HS-5 (cell line): Measurements from ENCODE around the gene ICAM2.
"Not testable (repeated sequence)": the region's sequence is repeated elsewhere in the genome, so short reads cannot be mapped to it uniquely, and the experiment has no call there.

Source experiments
- DNase-seq: peaks from one replicate; pipeline ENCODE4 v3.0.0-alpha.2; 2012; ENCODE audit warnings: low read depth

ICAM2 gene

GRCh38 chr17:64009571-64010402, 10.6 kb downstream of the ICAM2 start:
- no peak for DNase-seq

- no peak for DNase-seq
These were observed 11.6 kb downstream of the ICAM2 start for GRCh38 chr17:64008830-64009229.

DNA sequence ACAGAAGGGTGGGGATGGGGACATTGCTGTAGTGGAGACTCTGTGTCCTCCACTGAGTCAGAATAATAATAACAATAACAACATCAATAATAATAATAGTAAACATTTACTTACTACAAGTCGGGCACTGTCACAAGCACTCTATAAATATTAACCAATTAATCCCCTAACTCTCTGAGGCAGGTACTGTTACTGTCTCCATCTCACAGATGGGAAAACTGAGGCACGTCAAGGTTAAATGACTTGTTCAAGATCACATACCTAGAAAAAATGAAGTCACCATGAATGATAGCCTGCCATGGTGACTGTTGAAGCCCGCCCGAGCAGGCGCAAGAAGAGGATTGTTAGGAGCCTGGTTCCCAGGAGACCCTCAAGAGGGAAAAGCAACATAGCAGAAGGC, 12.1 kb downstream of the ICAM2 start:
- DNase-seq, result no peak

- DNase-seq, result no peak
These were observed 12.6 kb downstream of the ICAM2 start for GRCh38 chr17:64007838-64008282.

DNA sequence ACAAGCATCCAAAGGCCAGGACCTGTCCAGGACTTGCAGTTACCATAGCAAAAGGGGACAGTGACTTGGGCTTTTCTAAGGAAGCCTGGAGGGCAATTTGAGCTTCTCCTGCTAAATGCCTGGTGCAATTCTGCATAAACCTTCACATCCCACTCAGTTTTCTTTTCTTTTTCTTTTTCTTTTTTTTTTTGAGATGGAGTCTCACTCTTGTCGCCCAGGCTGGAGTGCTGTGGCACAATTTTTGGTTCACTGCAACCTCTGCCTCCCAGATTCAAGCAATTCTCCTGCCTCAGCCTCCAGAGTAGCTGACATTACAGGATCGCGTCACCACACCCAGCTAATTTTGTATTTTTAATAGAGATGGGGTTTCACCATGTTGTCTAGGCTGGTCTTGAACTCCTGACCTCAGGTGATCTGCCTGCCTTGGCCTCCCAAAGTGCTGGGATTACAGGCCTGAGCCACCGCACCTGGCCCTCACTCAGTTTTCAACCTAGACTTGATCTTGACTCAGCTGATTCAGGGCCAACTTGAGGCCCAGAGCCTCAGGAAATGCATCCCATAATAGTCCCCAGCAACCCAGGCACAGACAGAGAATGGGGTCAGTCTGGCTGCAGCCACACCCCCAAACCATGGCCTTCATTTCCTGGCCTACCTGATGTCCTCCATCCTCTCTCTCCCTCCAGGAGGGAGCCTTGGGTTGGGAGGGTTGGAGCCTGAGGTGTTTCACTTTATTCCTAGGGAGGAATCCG, 13.2 kb downstream of the ICAM2 start:
- DNase-seq, result not testable (repeated sequence)

DNA sequence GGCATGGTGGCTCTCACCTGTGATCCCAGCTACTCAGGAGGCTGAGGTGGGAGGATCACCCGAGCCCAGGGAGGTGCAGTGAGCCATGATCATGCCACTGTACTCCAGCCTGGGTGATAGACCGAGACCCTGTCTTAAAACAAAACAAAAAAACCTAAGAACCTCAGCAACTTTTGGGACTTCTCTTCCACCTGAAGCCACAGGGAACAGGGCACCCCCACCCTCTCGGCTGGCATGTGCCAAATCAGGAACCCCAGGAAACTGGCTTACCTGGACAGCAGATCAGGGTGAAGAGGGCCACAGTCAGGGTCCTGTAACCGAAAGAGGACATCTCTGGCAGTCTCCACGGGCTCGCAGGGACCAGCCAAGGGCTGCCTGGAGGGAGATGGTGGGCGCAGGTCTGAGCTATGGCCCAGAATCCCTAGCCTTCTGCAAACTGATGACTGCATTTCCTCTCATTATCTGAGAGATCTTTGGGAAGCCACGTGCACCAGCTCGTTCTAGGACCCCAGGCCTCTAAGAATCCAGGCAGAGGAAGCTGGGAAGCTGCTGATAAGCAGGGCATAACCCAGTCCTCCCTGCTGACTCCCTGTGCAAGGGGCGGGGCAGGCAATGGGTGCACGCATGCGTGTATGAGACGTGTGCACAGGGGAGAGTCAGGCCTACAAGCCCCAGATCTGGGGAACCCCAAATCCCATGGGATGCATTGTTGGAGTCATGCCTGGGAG, 13.9 kb downstream of the ICAM2 start:
- no peak for DNase-seq

GRCh38 chr17:64005734-64006167, 14.7 kb downstream of the ICAM2 start:
- no peak for DNase-seq

DNA sequence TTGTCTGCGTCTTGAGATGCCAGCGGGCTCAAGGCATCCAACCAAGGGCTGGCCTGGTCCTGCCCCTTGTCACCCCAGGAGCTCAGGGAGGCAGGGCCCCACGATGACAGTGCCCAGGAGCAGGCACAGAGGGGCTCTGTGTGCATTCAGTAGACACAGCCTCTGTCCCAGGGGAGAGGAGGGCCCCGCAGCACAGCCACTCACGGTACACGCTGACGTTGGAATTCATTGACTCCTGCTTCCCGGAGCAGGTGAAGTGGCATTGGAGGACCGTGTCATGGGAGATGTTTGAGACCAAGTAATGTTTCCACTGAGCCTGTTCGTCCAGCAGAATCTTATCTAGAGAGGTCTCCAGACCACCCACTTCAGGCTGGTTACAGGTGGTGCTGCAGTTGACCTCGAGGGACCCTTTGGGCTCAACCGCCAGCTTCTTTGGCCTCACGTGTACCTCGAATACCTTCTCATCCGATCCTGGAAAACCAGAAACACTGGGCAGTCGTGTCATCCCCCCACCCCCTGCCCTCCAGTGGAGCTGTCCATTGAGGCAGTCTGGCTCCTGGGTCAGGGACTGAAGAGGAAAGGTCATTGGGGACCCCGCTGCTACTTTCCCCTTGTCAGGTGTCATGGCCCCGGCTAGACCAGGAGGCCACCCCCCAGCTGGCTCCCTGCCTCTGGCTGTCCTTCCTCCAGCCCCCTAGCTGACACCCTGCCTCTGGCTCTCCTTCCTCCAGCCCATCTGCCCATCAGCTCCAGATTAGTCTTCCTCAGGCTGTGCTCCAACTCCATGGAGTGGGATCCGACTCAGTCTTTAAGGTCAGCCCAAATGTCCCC, 15.3 kb downstream of the ICAM2 start:
- no peak for DNase-seq

GRCh38 chr17:64004218-64004770, 16.1 kb downstream of the ICAM2 start:
- DNase-seq, result no peak

- DNase-seq, result no peak
These were observed 16.8 kb downstream of the ICAM2 start for GRCh38 chr17:64003526-64004121.

DNA sequence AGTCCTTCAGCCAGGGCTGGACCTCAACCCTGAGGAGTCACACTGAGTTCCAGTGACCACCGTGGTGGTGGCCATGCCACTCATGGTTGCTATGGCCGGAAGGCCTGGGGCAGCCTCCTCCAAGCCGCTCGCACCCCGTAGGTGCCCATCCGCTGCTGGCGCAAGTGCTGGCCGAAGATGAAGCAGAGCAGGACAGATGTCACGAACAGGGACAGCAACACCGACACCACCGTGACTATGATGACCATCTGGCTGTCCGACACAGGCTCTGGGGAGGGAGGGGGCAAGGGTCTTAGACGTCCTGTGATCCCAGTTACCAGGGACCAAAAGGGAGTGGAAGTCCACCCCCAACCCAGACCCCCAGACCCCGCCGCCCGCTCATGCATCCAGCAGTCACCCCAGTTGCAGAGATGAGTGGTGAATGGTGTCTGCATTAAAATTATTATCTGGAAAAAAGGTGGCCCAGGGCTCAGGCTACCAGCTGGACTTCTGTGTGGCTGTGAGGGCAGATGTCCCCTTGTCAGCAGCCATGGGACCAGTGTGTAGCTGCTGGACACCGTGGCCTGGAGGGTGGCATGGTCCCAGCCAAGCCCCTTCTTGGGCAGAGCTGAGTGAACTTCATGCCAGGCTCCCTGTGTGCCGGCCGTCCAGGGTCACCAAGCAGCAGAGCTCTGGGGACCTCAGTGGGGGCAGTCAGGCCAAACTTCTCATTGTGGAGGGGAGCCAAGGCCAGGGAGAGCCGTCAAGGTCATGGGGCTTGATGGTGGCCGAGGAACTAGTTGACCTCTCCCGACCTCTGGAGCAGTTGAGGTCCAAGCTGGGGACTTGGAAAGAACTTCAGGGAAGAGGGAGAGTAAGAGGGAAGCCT, 17.5 kb downstream of the ICAM2 start:
- DNase-seq, result no peak

DNA sequence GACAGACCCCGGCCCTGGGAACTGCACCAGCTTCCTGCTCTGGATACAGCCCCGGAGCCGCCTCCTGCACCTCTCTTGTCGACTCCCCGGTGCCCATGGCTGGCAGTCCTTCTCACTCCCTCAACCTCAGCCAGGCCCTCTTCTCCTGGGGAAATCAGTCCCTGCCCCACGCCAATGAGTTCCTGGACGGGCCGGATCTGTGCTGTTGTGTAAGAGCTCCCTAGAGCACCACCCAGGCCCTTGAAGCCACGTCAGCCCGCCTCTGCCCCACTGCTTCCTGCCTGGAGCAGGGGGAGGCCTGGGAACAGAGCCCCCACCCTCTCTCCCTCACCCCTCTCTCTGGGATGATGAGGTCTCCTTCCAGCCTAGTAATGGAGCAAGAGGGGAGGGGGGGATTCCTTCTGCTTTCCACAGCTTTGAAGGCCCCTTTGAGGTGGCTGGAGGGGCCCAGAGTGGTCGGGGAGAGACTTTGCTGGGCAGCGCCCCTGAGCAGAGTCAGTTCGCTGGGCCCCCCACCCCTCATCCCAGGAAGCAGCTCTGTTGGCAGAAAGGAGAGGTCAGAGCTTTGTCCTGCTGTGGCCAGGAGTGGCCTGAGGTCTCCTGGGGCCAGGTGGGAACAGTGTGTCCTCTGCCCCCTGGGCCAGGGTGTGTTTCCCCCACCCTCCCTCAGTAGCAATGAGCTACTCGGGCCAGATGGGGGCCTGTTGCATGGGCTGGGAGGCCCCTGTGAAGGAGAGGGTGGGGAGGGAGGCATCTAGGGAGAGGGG, 18.5 kb downstream of the ICAM2 start:
- DNase-seq, result no peak

GRCh38 chr17:64001091-64001579, 19.3 kb downstream of the ICAM2 start:
- DNase-seq, result no peak

GRCh38 chr17:63999680-64000531, 20.5 kb downstream of the ICAM2 start:
- no peak for DNase-seq

DNA sequence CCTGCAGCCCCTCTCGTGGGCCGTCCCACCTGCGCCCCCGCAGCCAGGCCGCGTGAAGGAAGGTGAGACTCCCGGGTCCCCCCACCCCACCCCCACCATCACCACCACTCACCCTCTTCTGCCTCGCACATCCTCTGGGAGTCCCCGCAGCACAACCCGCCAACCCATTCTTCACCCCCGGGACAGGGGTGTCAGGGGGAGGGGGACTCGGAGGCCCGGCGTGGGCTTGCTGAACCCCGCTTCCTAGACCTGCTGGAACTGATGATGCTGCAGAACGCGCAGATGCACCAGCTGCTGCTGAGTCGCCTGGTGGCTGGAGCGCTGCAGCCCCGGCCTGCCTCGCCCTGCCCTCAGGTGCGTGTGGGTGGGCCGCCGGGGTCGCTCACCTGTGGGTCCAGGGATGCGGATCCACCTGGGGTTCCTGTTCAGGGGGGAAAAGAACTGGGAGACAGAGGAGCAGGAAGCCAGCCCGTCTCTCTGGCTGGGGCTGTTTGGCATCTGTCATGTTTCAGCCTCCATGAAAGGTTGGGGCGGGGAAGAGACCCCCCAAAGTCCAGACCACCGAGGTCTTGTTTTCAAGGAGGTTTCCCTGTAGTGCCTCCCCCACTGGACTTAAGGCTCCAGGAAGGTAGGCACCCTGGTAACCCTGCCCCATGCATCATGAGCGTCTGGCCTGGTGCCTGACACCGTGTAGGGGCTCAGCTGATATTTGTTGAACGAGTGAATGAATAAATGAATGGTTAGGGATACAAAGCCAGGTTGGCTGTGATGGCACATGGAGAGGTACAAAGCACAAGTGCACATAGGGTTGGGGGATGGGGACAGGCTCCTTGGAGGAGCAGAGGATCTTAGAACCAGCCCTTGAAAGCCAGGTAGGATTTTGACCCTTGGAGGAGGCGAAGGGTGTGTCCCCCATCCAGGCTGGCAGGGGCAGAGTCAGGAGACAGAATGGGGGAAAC, 21.4 kb downstream of the ICAM2 start:
- DNase-seq, result no peak

GRCh38 chr17:63998050-63998720, 22.2 kb downstream of the ICAM2 start, which contains the start of gene PRR29:
TSS of gene PRR29 (plus strand) at chr17:63998351. CDS start at chr17:63998365, 14 bp downstream.
- DNase-seq, result no peak
